Thyroid gland (tissue), 4 donors: ENCODE results near the gene TNP1. TPM values are rescaled to one million over a fixed set of nuclear protein-coding genes. Genes with fewer than 3 reads are reported as not detected.

ENCODE experiments used
- DNase-seq, 2 donors: peaks; one replicate each; pipeline ENCODE4 v3.0.0-alpha.2; 2019
- H3K27ac ChIP-seq, 3 donors: fragments of 200-600 bp; sonication (generic); 1 replicate in 2 of 3; 2 replicates in 1 of 3; pipeline ENCODE4 v1.5.1; 2016 to 2019; ENCODE audit warnings: mild to moderate bottlenecking in 1 of 3, moderate library complexity in 1 of 3
- H3K27me3 ChIP-seq: fragments of 200-600 bp; sonication (generic); one replicate; pipeline ENCODE4 v1.5.1; 2019
- H3K36me3 ChIP-seq, 2 donors: fragments of 200-600 bp; sonication (generic); one replicate each; pipeline ENCODE4 v1.5.1; 2016 to 2019
- H3K4me1 ChIP-seq, 2 donors: fragments of 200-600 bp; sonication (generic); one replicate each; pipeline ENCODE4 v1.5.1; 2017 to 2019
- H3K4me3 ChIP-seq, 3 donors: fragments of 200-600 bp; sonication (generic); replicated peaks in 1 of 3; 1 replicate in 2 of 3; 2 replicates in 1 of 3; pipeline ENCODE4 v1.5.1; 2016; ENCODE audit warnings: mild to moderate bottlenecking in 1 of 3
- H3K9me3 ChIP-seq: fragments of 200-600 bp; sonication (generic); one replicate; pipeline ENCODE4 v1.5.1; 2017
- POLR2A ChIP-seq, 2 donors: fragments of 450-650 bp; IDR thresholded peaks; one replicate each; pipeline ENCODE4 v1.6.1; 2017; ENCODE audit warnings: antibody characterized with exemption in 2 of 2, mild to moderate bottlenecking in 2 of 2, moderate library complexity in 1 of 2
- WGBS, 2 donors: methylation state at CpG; one replicate each; pipeline ENCODE4 v1.1.5; 2017; 5-methylcytosine and 5-hydroxymethylcytosine counted together
- intact Hi-C: fragments of 100-400 bp; cut with DNase I; formaldehyde crosslinking; loops from one replicate; pipeline ENCODE4 v1.15.1; 2023
- total RNA-seq, 4 donors: library from RNA; depleted of rRNA; stranded (reverse); fragments of >200 nt; gene quantifications; one replicate each; pipeline ENCODE4 v1.2.3, GENCODE V29; 2016
- TF ChIP-seq, protein P1 (sequence below), 6 experiments: fragments of 200-600 bp in 3 of 6; fragments of 450-650 bp in 3 of 6; sonication (generic) in 3 of 6; IDR thresholded peaks; one replicate each; pipeline ENCODE4 v1.5.1; 2016 to 2019; ENCODE audit warnings: antibody characterized with exemption in 6 of 6, mild to moderate bottlenecking in 2 of 6, inconsistent platforms in 1 of 6, moderate library complexity in 1 of 6

TNP1 gene
- total RNA-seq, 4 donors from 2014 or later = 7.1 to 79.1 TPM; not detected in 2

- intact Hi-C loops = no loop called here
- no peak overlapping the region for H3K4me3 ChIP-seq
- H3K36me3 ChIP-seq = no peaks in the 10 kb centered on the region
- no peaks in the 10 kb centered on the region for H3K4me1 ChIP-seq
- no peaks in the 10 kb centered on the region for H3K27me3 ChIP-seq
- no peaks in the 10 kb centered on the region for H3K9me3 ChIP-seq
- no peak overlapping the region for H3K27ac ChIP-seq
- DNase-seq = no peak
- TF ChIP-seq POLR2A (IDR thresholded peaks at IDR 0.05) = no peak
- TF ChIP-seq, protein P1, sequence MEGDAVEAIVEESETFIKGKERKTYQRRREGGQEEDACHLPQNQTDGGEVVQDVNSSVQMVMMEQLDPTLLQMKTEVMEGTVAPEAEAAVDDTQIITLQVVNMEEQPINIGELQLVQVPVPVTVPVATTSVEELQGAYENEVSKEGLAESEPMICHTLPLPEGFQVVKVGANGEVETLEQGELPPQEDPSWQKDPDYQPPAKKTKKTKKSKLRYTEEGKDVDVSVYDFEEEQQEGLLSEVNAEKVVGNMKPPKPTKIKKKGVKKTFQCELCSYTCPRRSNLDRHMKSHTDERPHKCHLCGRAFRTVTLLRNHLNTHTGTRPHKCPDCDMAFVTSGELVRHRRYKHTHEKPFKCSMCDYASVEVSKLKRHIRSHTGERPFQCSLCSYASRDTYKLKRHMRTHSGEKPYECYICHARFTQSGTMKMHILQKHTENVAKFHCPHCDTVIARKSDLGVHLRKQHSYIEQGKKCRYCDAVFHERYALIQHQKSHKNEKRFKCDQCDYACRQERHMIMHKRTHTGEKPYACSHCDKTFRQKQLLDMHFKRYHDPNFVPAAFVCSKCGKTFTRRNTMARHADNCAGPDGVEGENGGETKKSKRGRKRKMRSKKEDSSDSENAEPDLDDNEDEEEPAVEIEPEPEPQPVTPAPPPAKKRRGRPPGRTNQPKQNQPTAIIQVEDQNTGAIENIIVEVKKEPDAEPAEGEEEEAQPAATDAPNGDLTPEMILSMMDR (IDR thresholded peaks at IDR 0.05) = no peak
- 93% methylated on average over 6 of the region's 6 CpGs for WGBS, 2 donors
Measured at GRCh38 chr2:216837740-216838139, 22.1 kb downstream of the TNP1 start.

GRCh38 chr2:216833061-216833460, 26.8 kb downstream of the TNP1 start:
- H3K27ac ChIP-seq = no peak overlapping the region
- peaks cover 21 to 25% of the 10 kb centered on the region in 2 donors for H3K4me1 ChIP-seq
- no peaks in the 10 kb centered on the region for H3K36me3 ChIP-seq
- no peaks in the 10 kb centered on the region for H3K9me3 ChIP-seq
- 72 to 79% methylated on average over 4 of the region's 4 CpGs for WGBS, 2 donors
- intact Hi-C loops = no loop called here
- TF ChIP-seq, protein P1 (IDR thresholded peaks at IDR 0.05) = no peak
- TF ChIP-seq POLR2A (IDR thresholded peaks at IDR 0.05) = no peak
- no peak for DNase-seq
- no peaks in the 10 kb centered on the region for H3K27me3 ChIP-seq
- H3K4me3 ChIP-seq = no peak overlapping the region

DNA sequence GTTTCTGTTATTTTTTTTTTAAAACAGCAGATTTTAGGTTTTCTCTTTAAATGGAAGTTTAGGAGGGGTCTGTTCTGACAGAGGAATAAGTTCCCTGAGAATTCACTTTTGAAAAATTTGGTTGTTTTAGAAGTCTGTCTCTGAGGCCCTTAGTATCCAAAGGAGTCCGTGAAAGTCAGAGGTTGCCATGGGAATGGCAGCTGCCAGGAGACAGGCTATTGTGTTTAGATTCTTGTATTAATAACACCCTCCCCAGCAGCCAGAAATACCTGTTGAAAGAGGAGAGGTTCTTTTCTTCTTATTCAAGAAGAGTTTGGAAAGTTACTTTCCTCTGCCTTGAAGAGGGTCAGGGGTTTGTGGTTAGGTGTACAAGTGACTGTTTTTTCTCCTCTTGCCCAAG, 29.5 kb downstream of the TNP1 start:
- H3K9me3 ChIP-seq = no peaks in the 10 kb centered on the region
- 24 to 39% methylated on average over 1 of the region's 1 CpG for WGBS, 2 donors
- H3K27me3 ChIP-seq = no peaks in the 10 kb centered on the region
- H3K27ac ChIP-seq = peak overlapping the region; percentile 75 to 82 (median 76)
- TF ChIP-seq, protein P1 (IDR thresholded peaks at IDR 0.05) = no peak
- intact Hi-C loops = no loop called here
- H3K4me3 ChIP-seq = no peak overlapping the region
- peaks cover 37 to 38% of the 10 kb centered on the region in 2 donors for H3K4me1 ChIP-seq
- H3K36me3 ChIP-seq = no peaks in the 10 kb centered on the region
- DNase-seq = peak; percentile 87 to 88

DNA sequence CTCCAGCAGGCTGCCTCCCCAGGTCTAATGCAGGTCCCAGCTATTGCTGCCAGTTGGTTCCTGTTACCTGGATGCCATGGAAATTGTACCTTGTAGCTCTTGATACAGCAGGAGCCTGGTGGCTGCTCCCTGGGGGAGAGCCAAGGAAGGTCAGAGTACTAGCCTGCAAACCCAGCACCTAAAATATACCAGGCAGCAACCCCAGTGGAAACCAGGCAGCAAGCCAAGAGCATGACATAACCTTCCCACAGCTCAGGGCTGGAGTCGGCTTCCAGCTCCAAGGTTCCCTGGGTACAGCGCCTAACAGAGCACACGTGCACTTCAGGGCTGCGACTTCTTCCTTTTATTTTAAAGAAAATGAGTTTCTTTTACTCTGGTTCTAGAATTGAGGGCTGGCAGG, 30.3 kb downstream of the TNP1 start:
- peaks cover 37 to 38% of the 10 kb centered on the region in 2 donors for H3K4me1 ChIP-seq
- no peaks in the 10 kb centered on the region for H3K36me3 ChIP-seq
- no peaks in the 10 kb centered on the region for H3K27me3 ChIP-seq
- TF ChIP-seq, protein P1 (IDR thresholded peaks at IDR 0.05) = no peak
- TF ChIP-seq POLR2A (IDR thresholded peaks at IDR 0.05) = no peak
- H3K27ac ChIP-seq = peak overlapping the region; percentile 75 to 82 (median 76)
- DNase-seq = peak; percentile 93 to 94
- no peak overlapping the region for H3K4me3 ChIP-seq
- H3K9me3 ChIP-seq = no peaks in the 10 kb centered on the region
- intact Hi-C loops = no loop called here
- WGBS, 2 donors = 42 to 51% methylated on average over 4 of the region's 4 CpGs

DNA sequence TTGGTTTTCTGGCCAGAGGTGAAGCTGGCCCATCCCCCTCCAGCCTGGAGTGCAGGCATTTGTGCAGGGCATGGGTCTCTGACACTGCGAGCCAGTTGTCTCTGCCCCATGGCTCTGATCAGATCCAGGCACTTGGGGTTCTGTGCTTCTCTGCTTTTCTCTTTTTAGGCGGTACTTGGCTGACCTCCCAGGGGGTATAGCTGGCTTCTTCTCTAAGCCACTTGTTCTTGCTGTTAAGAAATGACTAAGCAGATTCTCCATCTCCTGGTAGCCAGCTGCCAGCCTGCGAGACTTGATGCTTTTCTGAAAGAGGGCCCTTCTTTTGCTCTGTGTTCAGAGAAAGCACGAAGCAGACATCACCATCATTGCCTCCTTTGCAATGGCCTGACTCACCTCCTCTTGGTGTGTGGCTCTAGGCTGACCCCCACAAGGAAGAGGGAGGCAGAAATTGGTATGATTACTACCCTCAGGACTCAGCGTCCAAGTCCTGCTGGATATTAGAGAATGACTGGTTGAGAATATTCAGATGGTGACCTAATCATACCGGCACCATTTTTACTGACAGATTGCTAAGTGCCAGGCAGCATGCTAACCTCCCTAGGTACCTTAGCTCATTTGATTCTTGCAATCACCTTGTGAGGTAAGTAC, 32.7 kb downstream of the TNP1 start:
- peak; percentile 77 to 80 for DNase-seq
- Histone ChIP-seq H3K4me3 (no peak overlapping the region), H3K27ac (peak overlapping the region; percentile 25 to 53 (median 32)), H3K36me3 (no peaks in the 10 kb centered on the region), H3K4me1 (peaks cover 37 to 38% of the 10 kb centered on the region in 2 donors), H3K27me3 (no peaks in the 10 kb centered on the region), H3K9me3 (no peaks in the 10 kb centered on the region)
- intact Hi-C loops = no loop called here
- no peak for TF ChIP-seq POLR2A (IDR thresholded peaks at IDR 0.05)
- TF ChIP-seq, protein P1 (IDR thresholded peaks at IDR 0.05) = no peak
- 47 to 50% methylated on average over 6 of the region's 6 CpGs for WGBS, 2 donors
